Cardiac muscle cell (in vitro differentiated cells and primary cell): ENCODE results near the gene FBXO27. TPM values are rescaled to one million over a fixed set of nuclear protein-coding genes. Genes with fewer than 3 reads are reported as not detected.

ENCODE experiments used
- DNase-seq, 2 donors: peaks; one replicate each; pipeline versions ENCODE4 v3.0.0 to v3.0.0-alpha.2; 2010 to 2017; ENCODE audit warnings: low read depth in 1 of 2, low spot score in 1 of 2
- H3K27ac ChIP-seq: fragments of 200-600 bp; sonication (generic); 2 replicates; pipeline ENCODE4 v1.5.1; 2016
- H3K27me3 ChIP-seq: fragments of 200-600 bp; sonication (generic); 2 replicates; pipeline ENCODE4 v1.6.0; 2016; ENCODE audit warnings: control low read depth
- H3K36me3 ChIP-seq: fragments of 200-600 bp; sonication (generic); 2 replicates; pipeline ENCODE4 v1.5.1; 2016; ENCODE audit warnings: control low read depth
- H3K4me1 ChIP-seq: fragments of 200-600 bp; sonication (generic); 2 replicates; pipeline ENCODE4 v1.8.1; 2017; ENCODE audit warnings: low read depth, mild to moderate bottlenecking, mixed run types
- H3K4me3 ChIP-seq: fragments of 200-600 bp; sonication (generic); 2 replicates; pipeline ENCODE4 v1.5.1; 2016; ENCODE audit warnings: mild to moderate bottlenecking
- H3K9me3 ChIP-seq: fragments of 200-600 bp; sonication (generic); 2 replicates; pipeline ENCODE4 v1.5.1; 2017; ENCODE audit warnings: low read depth, mild to moderate bottlenecking, control low read depth
- polyA plus RNA-seq: library from polyadenylated mRNA; unstranded; fragments of >200 nt; fragmentation: Nextera tagmentation; extraction: Ambion mirVana; gene quantifications from 2 replicates; pipeline ENCODE4 v1.2.1, GENCODE V29; 2016
- total RNA-seq: library from RNA; depleted of rRNA; stranded (reverse); fragments of >200 nt; gene quantifications from 2 replicates; pipeline ENCODE4 v1.2.3, GENCODE V29; 2016
- TF ChIP-seq, protein P1 (sequence below): IDR thresholded peaks from 2 replicates; pipeline ENCODE4 v1.5.1; 2012; ENCODE audit warnings: low read depth, mild to moderate bottlenecking, low read length

The FBXO27 gene
- total and polyA plus RNA-seq, 2 experiments from 2014 or later = 13.4 to 17.8 TPM

DNA sequence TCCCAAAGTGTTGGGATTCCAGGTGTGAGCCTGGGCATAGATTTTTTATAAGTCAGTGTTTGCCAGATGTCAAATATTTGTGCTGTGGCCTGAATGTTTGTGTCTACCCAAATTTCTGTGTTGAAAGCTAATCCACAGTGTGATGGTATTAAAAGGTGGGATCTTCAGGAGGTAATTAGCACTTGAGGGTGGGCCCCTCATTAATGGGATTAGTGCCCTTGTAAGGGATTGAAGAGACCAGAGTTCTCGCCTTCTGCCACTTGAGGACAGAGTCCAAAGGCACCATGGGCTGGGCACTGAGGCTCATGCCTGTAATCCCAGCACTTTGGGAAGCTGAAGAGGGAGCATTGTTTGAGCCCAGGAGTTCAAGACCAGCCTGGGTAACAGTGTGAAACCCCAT lies 47.1 kb downstream of the FBXO27 start:
- TF ChIP-seq, protein P1, sequence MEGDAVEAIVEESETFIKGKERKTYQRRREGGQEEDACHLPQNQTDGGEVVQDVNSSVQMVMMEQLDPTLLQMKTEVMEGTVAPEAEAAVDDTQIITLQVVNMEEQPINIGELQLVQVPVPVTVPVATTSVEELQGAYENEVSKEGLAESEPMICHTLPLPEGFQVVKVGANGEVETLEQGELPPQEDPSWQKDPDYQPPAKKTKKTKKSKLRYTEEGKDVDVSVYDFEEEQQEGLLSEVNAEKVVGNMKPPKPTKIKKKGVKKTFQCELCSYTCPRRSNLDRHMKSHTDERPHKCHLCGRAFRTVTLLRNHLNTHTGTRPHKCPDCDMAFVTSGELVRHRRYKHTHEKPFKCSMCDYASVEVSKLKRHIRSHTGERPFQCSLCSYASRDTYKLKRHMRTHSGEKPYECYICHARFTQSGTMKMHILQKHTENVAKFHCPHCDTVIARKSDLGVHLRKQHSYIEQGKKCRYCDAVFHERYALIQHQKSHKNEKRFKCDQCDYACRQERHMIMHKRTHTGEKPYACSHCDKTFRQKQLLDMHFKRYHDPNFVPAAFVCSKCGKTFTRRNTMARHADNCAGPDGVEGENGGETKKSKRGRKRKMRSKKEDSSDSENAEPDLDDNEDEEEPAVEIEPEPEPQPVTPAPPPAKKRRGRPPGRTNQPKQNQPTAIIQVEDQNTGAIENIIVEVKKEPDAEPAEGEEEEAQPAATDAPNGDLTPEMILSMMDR = no peak
- H3K27ac ChIP-seq = no peak overlapping the region
- no peaks in the 10 kb centered on the region for H3K27me3 ChIP-seq
- no peaks in the 10 kb centered on the region for H3K9me3 ChIP-seq
- no peaks in the 10 kb centered on the region for H3K36me3 ChIP-seq
- H3K4me3 ChIP-seq = no peak overlapping the region
- DNase-seq = no peak
- peaks cover 4% of the 10 kb centered on the region for H3K4me1 ChIP-seq

DNA sequence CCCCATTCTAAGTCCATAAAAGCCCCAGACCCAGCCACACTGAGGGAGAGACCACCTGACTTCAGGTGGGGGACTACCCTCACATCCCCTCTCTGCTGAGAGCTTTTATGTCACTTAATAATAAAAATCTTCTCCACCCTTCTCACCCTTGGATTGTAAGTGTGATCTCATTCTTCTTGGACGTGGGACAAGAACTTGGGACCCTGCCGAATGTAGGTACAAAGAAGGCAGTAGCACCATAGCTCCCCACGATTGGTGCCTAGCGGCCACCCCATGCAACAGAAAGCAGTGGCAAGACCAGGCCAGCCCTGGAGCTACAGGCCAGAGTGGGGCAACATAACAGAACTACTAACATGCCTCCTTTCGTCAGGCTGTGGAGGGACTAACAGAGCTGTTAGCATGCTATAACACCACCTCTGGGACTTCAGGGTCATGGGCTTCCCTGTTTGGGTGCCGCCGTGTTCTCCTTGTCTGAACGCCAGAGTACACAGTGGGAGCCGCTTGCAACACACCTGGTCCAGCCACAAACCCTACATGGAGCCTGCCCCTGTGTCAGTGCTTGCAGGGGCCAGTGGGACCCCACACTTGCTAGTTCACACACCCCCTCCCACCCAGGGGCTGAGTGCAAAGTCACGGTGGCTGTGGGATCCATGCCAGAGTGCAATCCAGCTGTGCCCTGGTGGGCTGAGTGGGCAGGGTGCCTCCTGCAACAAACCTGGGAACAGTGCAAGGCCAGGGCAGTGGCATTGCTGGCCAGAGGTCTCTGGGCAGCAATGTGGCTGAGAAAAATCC lies 51.6 kb downstream of the FBXO27 start:
- no peak overlapping the region for H3K4me3 ChIP-seq
- TF ChIP-seq, protein P1 = no peak
- H3K9me3 ChIP-seq = no peaks in the 10 kb centered on the region
- DNase-seq = no peak
- peaks cover 7% of the 10 kb centered on the region for H3K4me1 ChIP-seq
- H3K36me3 ChIP-seq = no peaks in the 10 kb centered on the region
- no peaks in the 10 kb centered on the region for H3K27me3 ChIP-seq
- H3K27ac ChIP-seq = no peak overlapping the region

- H3K27me3 ChIP-seq = no peaks in the 10 kb centered on the region
- H3K4me1 ChIP-seq = peaks cover 8% of the 10 kb centered on the region
- H3K4me3 ChIP-seq = no peak overlapping the region
- DNase-seq = no peak
- H3K9me3 ChIP-seq = no peaks in the 10 kb centered on the region
- no peaks in the 10 kb centered on the region for H3K36me3 ChIP-seq
- TF ChIP-seq, protein P1 = no peak
- no peak overlapping the region for H3K27ac ChIP-seq
Measured at GRCh38 chr19:38979812-38980211, 52.5 kb downstream of the FBXO27 start.

GRCh38 chr19:38978326-38978689 lies 54.0 kb downstream of the FBXO27 start:
- Histone ChIP-seq H3K9me3 (no peaks in the 10 kb centered on the region), H3K36me3 (no peaks in the 10 kb centered on the region), H3K27ac (peak overlapping the region; percentile 1), H3K4me3 (no peak overlapping the region), H3K27me3 (no peaks in the 10 kb centered on the region), H3K4me1 (peaks cover 15% of the 10 kb centered on the region)
- TF ChIP-seq, protein P1 = no peak
- no peak for DNase-seq

GRCh38 chr19:38977445-38978325 lies 54.7 kb downstream of the FBXO27 start:
- peaks cover 15% of the 10 kb centered on the region for H3K4me1 ChIP-seq
- DNase-seq = no peak
- H3K36me3 ChIP-seq = no peaks in the 10 kb centered on the region
- H3K27me3 ChIP-seq = no peaks in the 10 kb centered on the region
- H3K27ac ChIP-seq = peak overlapping the region; percentile 1
- no peaks in the 10 kb centered on the region for H3K9me3 ChIP-seq
- H3K4me3 ChIP-seq = no peak overlapping the region
- TF ChIP-seq, protein P1 = no peak
